AG09319 (cell line): Measurements from ENCODE around the gene EDN2.

ENCODE experiments used
- DNase-seq: peaks from one replicate; pipeline ENCODE4 v3.0.0-alpha.2; 2010; ENCODE audit warnings: low read depth; ENCODE audit errors: extremely low read depth
- CTCF ChIP-seq: IDR thresholded peaks from 2 replicates; pipeline ENCODE4 v1.5.1; 2011; ENCODE audit warnings: low read depth, mild to moderate bottlenecking, inconsistent platforms, low read length, moderate library complexity

Gene EDN2

DNA sequence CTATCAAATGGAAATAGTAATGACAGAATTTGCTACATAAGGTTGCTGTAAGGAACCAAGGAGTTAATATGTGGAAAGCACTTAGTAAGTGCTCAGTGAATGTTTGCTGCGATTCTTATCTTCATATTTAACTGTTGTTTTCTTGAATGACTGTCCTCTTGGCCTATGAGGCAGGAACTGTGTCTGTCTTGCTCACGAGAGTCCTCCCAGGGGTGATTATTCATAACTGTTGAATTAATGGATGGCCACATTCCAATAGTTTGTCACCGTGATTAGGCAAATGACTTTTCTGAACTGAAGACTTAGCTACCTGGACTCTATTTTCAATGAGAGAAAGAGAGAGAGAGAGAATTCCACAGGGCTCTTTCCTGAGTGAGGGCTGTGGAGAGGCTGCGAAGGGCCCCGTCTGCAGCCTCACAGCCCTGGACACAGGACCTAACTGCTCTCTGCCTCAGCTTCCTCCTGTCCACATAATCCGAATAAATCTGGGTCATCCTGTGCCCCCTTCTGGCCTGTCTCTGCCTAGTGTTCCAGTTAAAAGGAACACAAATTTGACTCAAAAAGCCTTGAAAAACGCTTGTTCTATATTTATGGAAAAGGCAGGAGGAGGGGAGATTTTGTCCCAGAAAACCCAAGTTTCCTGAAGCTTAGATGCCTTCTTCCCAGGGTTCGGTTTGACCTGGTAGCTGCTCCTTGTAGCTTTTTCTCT lies 8.5 kb downstream of the EDN2 start:
- no peak; the same call in 1 of the 2 replicates for TF ChIP-seq CTCF
- no peak for DNase-seq

- TF ChIP-seq CTCF = no peak
- no peak for DNase-seq
Observed at GRCh38 chr1:41475346-41475745, 9.1 kb downstream of the EDN2 start.

DNA sequence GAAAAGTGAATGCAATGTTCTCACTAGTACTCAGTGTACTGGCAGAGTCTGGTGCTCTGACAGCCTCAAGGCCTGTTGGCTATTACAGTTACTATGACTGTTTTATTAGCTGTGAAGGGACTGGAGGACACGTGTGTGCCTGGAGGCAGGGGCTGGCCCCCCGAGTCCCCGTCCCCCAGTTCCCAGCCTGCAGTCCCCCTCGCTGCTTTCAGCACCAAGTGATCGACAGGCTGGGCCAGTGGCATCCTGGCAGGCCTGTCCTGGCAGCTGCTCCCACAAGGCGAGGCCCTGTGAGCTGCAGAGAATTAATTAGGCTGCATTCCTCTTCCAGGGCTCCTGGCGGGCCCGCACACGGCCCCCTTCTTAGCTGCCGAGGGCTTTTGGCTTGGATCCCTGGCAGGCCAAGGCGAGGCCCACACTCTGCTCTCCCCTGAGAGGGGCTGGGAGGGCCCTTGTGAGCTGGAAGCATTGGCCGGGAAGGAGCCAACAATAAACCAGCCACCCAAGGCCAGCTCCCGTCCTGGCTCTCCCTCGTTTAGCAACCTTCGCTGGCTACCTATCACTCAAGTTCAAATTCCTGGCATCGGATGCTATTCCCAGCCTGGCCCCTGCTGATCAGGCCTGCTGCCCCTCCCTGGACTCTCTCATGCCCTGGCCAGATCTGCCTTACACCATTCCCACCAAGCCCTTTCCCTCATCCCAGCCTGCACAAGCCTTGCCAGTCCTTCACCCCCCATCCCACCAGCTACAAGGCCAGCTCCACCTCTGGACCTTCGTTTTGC lies 9.8 kb downstream of the EDN2 start:
- no peak for TF ChIP-seq CTCF
- no peak for DNase-seq

- TF ChIP-seq CTCF = no peak
- no peak for DNase-seq
Observed at GRCh38 chr1:41473738-41474362, 10.6 kb downstream of the EDN2 start.

- no peak for TF ChIP-seq CTCF
- DNase-seq = no peak
Observed at GRCh38 chr1:41471658-41472057, 12.8 kb downstream of the EDN2 start.

GRCh38 chr1:41469706-41470105 lies 14.8 kb downstream of the EDN2 start:
- no peak for DNase-seq
- TF ChIP-seq CTCF = no peak

DNA sequence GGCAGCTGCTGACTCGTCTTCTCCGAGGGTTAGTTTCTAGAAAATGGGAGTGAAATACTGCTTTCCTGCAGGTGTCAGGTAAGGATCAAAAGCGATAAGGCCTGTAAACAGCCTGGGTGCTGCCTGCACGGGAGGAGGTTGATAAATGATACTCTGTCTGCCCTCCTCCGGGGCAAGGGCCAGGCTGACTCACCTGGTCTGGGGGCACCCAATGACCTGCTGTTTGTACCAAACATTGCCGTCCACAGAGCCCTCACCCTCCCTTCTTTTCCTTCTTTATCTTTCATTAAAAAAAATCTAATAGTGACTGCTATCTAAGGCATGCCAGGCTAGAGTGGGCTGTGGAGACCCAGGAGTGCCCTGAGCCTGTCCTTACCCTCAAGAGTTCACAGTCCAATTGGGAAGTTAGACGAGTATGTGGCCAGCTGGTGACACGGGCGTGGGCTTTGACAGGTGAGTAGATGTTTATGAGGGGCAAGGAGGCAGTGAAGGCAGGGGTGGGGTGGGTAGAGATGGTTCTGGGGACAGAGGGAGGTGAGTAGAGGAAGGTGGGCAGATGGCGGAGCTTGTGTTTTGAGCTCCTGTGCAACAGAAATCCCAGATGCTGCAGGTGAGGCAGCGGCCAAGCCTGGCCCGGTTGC lies 16.2 kb downstream of the EDN2 start:
- TF ChIP-seq CTCF = no peak
- DNase-seq = no peak
